Measurements from ENCODE around the gene ACOT11.

Gene ACOT11

DNA sequence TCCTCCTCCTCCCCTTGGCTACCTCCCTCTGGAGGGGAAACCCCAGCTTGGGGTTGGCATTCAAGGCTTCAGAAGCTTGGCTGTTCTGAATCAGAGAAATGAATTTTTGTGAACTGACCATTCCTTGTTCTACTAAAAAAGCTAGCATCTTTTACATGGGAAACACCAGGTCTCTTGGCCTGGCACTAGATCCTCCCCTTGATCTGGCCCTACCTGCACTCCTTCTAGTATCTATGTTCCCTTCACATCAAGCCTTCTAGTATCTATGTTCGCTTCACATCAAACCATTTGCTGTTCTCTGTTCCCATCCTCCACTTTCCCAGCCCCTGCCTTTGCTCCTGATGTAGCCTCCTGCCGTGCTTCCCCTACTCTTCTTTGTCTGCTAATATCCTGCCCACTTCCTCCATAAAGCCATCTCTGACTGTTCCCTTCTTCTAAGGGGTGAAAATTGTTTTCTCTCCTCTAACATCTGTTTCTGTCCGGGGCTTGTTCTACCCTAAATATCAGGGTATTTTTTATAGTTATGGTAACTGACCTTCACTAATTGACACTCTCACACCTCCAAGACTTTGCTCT lies 49.5 kb downstream of the ACOT11 start:
- Histone ChIP-seq H3K36me3 (replicated peaks; ENCODE audit: insufficient read depth, low read length) (no peaks in the 10 kb centered on the region), H3K9ac (ENCODE audit: low read length) (no peak overlapping the region), H4K20me1 (ENCODE audit: insufficient read depth, low read length) (no peaks in the 10 kb centered on the region), H2AFZ (ENCODE audit: low read length) (no peak overlapping the region), H3K4me2 (ENCODE audit: low read depth, low read length) (no peak overlapping the region), H3K9me2 (replicated peaks; ENCODE audit: insufficient read depth, low read length) (no peaks in the 10 kb centered on the region), H3K9me3 (replicated peaks; ENCODE audit: insufficient read depth, low read length) (no peaks in the 10 kb centered on the region), H3K27ac (ENCODE audit: low read length) (no peak overlapping the region), H3F3A (ENCODE audit: insufficient read depth, low read length) (no peaks in the 10 kb centered on the region), H3K79me2 (ENCODE audit: low read length) (no peaks in the 10 kb centered on the region), H3K4me3 (ENCODE audit: low read length) (no peak overlapping the region), H3K27me3 (replicated peaks; ENCODE audit: insufficient read depth, low read length) (no peaks in the 10 kb centered on the region), H3K4me1 (ENCODE audit: low read length) (no peaks in the 10 kb centered on the region)
- TF ChIP-seq EZH2phosphoT487 (IDR thresholded peaks at IDR 0.05; ENCODE audit: low read length) (no peak), EZH2 (optimal IDR thresholded peaks at IDR 0.05; ENCODE audit: low read depth, low read length) (no peak)
- TF ChIP-seq, protein P1, sequence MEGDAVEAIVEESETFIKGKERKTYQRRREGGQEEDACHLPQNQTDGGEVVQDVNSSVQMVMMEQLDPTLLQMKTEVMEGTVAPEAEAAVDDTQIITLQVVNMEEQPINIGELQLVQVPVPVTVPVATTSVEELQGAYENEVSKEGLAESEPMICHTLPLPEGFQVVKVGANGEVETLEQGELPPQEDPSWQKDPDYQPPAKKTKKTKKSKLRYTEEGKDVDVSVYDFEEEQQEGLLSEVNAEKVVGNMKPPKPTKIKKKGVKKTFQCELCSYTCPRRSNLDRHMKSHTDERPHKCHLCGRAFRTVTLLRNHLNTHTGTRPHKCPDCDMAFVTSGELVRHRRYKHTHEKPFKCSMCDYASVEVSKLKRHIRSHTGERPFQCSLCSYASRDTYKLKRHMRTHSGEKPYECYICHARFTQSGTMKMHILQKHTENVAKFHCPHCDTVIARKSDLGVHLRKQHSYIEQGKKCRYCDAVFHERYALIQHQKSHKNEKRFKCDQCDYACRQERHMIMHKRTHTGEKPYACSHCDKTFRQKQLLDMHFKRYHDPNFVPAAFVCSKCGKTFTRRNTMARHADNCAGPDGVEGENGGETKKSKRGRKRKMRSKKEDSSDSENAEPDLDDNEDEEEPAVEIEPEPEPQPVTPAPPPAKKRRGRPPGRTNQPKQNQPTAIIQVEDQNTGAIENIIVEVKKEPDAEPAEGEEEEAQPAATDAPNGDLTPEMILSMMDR (IDR thresholded peaks at IDR 0.05; ENCODE audit: low read length): no peak
- no peak for DNase-seq

DNA sequence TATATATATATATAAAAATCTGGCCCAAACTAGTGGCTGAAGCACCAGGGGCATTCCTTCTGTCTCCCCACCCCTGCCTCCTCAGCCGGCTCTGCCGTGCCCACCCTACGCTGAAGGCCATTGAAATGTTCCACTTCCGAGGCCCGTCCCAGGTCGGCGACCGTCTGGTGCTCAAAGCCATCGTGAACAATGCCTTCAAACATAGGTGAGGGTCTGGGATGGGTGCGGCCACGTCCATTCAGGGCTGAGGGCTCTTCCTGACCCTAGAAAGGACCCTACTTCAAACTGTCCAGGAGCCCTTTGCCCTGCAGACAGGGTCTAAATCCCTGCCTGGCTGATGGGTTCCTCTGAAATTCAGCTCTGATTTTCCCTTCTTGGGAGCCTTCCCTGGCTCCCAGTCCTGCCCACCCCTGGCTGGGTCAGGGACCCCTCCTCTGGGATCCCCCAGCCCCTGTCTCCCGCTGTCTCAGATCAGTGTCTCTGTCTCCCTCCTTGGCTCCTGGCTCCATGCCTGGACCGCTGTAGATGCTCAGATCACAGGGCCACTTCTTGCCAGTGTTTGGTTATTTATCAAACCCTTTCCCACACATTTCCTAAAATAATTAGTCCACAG lies 51.3 kb downstream of the ACOT11 start:
- Histone ChIP-seq H3K9me3 (replicated peaks; ENCODE audit: insufficient read depth, low read length) (no peaks in the 10 kb centered on the region), H4K20me1 (ENCODE audit: insufficient read depth, low read length) (no peaks in the 10 kb centered on the region), H3K9me2 (replicated peaks; ENCODE audit: insufficient read depth, low read length) (no peaks in the 10 kb centered on the region), H3K79me2 (ENCODE audit: low read length) (no peaks in the 10 kb centered on the region), H3K4me1 (ENCODE audit: low read length) (peaks cover 3% of the 10 kb centered on the region; the same call in 1 of the 2 replicates), H2AFZ (ENCODE audit: low read length) (no peak overlapping the region), H3K27ac (ENCODE audit: low read length) (no peak overlapping the region), H3K4me2 (ENCODE audit: low read depth, low read length) (no peak overlapping the region), H3K27me3 (replicated peaks; ENCODE audit: insufficient read depth, low read length) (no peaks in the 10 kb centered on the region), H3K4me3 (ENCODE audit: low read length) (no peak overlapping the region), H3K9ac (ENCODE audit: low read length) (no peak overlapping the region), H3K36me3 (replicated peaks; ENCODE audit: insufficient read depth, low read length) (no peaks in the 10 kb centered on the region), H3F3A (ENCODE audit: insufficient read depth, low read length) (no peaks in the 10 kb centered on the region)
- TF ChIP-seq, protein P1 (IDR thresholded peaks at IDR 0.05; ENCODE audit: low read length): no peak
- TF ChIP-seq EZH2phosphoT487 (IDR thresholded peaks at IDR 0.05; ENCODE audit: low read length): no peak
- no peak for TF ChIP-seq EZH2 (optimal IDR thresholded peaks at IDR 0.05; ENCODE audit: low read depth, low read length)
- no peak for DNase-seq

DNA sequence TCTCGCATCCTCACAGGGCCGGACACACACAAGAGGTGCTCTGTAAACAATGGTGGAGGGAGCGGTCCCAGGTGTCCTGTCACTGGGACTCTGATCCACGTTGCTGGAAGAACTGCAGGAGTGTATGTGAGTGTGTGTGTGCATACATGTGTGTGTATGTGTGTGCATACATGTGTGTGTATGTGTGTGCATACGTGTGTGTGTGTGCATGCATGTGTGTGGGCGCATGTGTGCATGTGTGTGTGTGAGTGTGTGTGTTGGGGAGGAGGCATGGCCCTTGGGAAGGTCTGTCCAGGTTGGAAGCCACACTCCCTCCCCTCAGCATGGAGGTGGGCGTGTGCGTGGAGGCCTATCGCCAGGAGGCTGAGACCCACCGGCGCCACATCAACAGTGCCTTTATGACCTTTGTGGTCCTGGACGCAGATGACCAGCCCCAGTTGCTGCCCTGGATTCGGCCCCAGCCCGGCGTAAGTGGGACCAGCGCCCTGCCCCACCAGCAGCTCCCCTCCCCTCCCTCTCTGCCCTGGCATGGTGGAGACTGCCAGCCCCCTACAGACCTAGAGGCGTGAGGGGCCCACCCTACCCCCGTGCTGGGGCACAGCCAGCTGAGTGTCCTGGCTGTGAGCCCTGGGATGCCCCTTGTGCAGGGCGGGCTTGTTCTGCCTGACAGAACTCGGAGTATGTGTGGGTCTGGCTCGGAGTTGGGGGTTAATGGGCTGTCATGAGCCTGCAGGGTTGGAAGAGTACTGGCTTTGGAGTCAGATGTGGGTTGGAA lies 53.1 kb downstream of the ACOT11 start:
- Histone ChIP-seq H3K4me1 (ENCODE audit: low read length) (peaks cover 13% of the 10 kb centered on the region), H3K4me2 (ENCODE audit: low read depth, low read length) (no peak overlapping the region), H3K79me2 (ENCODE audit: low read length) (no peaks in the 10 kb centered on the region), H3F3A (ENCODE audit: insufficient read depth, low read length) (peaks cover 5% of the 10 kb centered on the region; the same call in 1 of the 2 replicates), H3K27me3 (replicated peaks; ENCODE audit: insufficient read depth, low read length) (no peaks in the 10 kb centered on the region), H3K36me3 (replicated peaks; ENCODE audit: insufficient read depth, low read length) (no peaks in the 10 kb centered on the region), H3K4me3 (ENCODE audit: low read length) (no peak overlapping the region), H2AFZ (ENCODE audit: low read length) (no peak overlapping the region), H4K20me1 (ENCODE audit: insufficient read depth, low read length) (no peaks in the 10 kb centered on the region), H3K9me3 (replicated peaks; ENCODE audit: insufficient read depth, low read length) (no peaks in the 10 kb centered on the region), H3K9me2 (replicated peaks; ENCODE audit: insufficient read depth, low read length) (no peaks in the 10 kb centered on the region), H3K27ac (ENCODE audit: low read length) (no peak overlapping the region), H3K9ac (ENCODE audit: low read length) (no peak overlapping the region)
- no peak for DNase-seq
- TF ChIP-seq, protein P1 (IDR thresholded peaks at IDR 0.05; ENCODE audit: low read length): no peak
- TF ChIP-seq EZH2 (optimal IDR thresholded peaks at IDR 0.05; ENCODE audit: low read depth, low read length) (no peak), EZH2phosphoT487 (IDR thresholded peaks at IDR 0.05; ENCODE audit: low read length) (no peak)

Data from MM.1S (cell line).